Measurements from ENCODE around the gene CNTD1. TPM values are rescaled to one million over a fixed set of nuclear protein-coding genes. Genes with fewer than 3 reads are reported as not detected.
"Not testable (repeated sequence)": the region's sequence is repeated elsewhere in the genome, so short reads cannot be mapped to it uniquely, and the experiment has no call there.

Gene CNTD1
- total RNA-seq, 1 donor: 0.54 TPM

DNA sequence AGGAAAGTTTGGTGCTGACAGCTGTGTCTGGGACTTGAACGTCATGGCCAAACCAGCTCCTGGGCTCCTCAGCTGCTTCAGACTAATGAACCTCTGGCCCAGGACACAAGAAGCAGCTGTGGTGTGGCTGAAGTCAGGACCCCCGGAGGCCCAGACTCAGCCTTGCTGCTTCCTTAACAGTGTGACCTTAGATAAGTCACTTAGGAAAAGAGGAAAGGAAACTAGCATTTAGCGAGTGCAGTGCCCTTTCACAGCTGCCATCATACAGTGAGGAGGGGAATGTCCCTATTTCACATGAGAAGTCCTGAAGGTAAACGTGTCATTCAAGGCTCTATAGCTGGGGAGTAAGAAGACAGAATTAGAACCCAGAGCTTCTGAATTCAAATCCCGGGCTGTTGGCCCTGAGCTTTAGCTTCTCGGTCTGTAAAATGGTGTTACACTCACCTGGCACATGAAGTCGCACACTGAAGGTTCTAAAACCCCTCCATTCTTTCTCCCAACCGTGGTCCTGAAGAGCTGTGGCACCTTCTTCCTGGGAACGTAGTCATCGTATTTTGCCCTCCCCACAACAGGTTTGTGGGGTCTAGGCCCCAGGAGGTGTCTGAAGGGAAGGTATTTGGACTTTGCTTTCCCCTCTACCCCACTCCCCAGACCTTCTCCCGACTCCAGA, 38.5 kb upstream of the CNTD1 start:
- no peak for DNase-seq (ENCODE audit: low read depth)

DNA sequence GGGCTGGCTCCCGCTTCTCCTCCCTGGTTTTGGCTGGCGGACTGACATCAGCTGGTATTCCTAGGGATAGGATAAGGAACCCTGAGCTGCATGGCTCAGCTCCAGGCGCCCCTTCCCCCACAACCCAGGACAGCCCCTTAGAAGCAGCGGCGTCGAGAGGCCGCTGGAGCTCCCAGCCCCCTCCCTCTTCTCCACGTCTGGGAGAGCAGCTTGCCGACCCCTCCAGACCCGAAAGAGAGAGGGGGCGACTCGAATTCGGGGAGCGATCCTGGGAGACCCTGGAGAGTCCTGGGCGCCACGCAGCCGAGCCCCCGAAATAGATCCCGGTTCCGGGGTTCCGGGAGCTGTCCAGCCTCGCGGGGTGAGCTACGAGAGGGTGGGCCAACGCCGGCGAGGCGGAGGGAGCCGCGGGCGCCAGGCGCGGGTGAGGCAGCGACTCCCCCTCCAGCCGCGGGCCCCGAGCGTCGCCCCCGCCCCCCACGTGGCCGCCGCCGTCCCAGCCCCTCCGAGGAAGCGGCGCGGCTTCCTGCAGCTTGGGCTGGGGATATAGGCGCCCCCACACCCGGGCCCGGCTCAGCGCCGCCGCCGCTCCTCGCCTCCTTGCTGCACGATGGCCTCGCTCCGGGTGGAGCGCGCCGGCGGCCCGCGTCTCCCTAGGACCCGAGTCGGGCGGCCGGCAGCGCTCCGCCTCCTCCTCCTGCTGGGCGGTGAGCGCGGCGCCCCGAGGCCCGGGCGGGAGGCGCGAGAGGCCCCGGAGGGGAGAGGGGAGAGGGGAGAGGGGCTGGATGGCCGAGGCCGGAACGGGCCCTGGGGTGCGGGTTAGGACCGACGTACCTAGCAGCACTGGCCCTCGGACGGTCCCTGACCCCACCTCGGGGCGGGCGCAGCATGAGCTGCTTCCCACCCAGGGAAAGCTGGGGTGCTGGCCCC, 37.7 kb upstream of the CNTD1 start, which contains the start of gene RAMP2:
Gene RAMP2 (plus strand): TSS at position 576 of the 930 bp plus-strand sequence. CDS start 35 bp downstream, at position 611.
- peak within 1 kb of the TSS; percentile 50 for H3K4me3 ChIP-seq (ENCODE audit: low read depth, low read length)
- DNase-seq (ENCODE audit: low read depth): no peak
- TF ChIP-seq, protein P1, sequence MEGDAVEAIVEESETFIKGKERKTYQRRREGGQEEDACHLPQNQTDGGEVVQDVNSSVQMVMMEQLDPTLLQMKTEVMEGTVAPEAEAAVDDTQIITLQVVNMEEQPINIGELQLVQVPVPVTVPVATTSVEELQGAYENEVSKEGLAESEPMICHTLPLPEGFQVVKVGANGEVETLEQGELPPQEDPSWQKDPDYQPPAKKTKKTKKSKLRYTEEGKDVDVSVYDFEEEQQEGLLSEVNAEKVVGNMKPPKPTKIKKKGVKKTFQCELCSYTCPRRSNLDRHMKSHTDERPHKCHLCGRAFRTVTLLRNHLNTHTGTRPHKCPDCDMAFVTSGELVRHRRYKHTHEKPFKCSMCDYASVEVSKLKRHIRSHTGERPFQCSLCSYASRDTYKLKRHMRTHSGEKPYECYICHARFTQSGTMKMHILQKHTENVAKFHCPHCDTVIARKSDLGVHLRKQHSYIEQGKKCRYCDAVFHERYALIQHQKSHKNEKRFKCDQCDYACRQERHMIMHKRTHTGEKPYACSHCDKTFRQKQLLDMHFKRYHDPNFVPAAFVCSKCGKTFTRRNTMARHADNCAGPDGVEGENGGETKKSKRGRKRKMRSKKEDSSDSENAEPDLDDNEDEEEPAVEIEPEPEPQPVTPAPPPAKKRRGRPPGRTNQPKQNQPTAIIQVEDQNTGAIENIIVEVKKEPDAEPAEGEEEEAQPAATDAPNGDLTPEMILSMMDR (IDR thresholded peaks at IDR 0.05; ENCODE audit: insufficient read depth, low read length): no peak

More for the DNA sequence above, 38.5 kb upstream of the CNTD1 start:
- H3K4me3 ChIP-seq (ENCODE audit: low read depth, low read length): no peak overlapping the region
- TF ChIP-seq, protein P1 (IDR thresholded peaks at IDR 0.05; ENCODE audit: insufficient read depth, low read length): no peak

DNA sequence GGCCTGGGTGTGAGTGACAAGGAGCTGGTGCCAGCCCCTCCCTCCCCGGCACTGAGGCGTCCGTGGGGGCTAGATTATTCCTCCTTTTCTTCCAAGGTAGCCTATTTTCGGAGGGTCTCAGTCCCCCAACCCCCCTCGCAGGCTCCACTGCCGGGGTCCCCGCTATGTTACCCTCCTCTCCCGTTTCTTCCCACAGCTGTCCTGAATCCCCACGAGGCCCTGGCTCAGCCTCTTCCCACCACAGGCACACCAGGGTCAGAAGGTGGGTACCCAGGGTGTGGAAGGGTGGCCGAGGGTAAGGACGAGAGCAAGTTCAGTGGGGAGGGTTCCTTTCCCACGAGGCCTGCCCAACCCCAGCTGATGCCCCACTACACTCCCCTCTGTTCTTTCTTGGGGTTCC, 37.0 kb upstream of the CNTD1 start:
- H3K4me3 ChIP-seq (ENCODE audit: low read depth, low read length): peak overlapping the region; percentile 50
- TF ChIP-seq, protein P1 (IDR thresholded peaks at IDR 0.05; ENCODE audit: insufficient read depth, low read length): no peak
- no peak for DNase-seq (ENCODE audit: low read depth)

DNA sequence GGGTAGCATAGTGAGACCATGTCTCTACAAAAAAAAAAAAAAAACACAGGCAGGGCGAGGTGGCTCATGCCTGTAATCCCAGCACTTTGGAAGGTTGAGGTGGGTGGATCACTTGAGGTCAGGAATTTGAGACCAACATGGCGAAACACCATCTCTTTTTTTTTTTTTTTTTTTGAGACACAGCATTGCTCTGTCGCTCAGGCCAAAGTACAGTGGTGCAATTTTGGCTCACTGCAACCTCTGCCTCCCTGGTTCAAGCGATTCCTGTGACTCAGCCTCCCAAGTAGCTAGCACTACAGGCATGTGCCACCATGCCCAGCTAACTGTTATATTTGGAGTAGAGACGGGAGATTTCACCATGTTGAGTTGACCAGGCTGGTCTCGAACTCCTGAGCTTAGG, 32.5 kb upstream of the CNTD1 start:
- TF ChIP-seq, protein P1 (IDR thresholded peaks at IDR 0.05; ENCODE audit: insufficient read depth, low read length): no peak
- DNase-seq (ENCODE audit: low read depth): no peak
- H3K4me3 ChIP-seq (ENCODE audit: low read depth, low read length): no peak overlapping the region

DNA sequence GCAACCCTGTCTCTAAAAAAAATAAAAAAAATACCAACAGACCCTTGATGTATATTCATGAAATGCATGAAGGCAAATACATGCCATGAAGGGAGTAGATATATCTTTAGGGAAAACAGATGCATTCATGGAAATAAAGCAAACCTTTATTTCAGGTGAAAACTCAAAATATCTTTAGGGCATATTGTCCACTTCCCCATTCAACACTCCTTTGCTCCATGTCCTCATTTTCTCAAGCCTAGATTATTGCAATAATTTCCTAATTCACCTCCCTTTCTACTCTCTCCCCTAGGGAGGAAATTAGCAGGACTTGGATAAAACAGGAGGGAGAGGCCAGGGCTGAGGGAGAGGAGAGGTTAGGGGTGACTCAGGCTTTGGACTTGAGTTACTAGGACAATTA, 31.1 kb upstream of the CNTD1 start:
- no peak overlapping the region for H3K4me3 ChIP-seq (ENCODE audit: low read depth, low read length)
- TF ChIP-seq, protein P1 (IDR thresholded peaks at IDR 0.05; ENCODE audit: insufficient read depth, low read length): no peak
- DNase-seq (ENCODE audit: low read depth): no peak

DNA sequence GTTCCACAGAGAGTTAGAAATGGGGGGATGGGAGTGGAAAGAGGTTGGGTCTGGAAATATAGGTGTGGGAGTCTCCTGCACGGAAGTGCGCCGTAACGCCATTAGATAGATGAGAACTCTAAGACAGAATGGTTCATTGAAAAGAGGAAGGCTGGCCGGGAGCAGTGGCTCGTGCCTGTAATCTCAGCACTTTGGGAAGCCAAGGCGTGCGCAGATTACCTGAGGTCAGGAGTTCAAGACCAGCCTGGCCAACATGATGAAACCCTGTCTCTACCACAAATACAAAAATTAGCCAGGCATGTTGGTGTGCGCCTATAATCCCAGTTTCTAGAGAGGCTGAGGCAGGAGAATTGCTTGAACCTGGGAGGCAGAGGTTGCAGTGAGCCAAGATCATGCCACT, 30.7 kb upstream of the CNTD1 start:
- not testable (repeated sequence) for DNase-seq (ENCODE audit: low read depth); H3K4me3 ChIP-seq (ENCODE audit: low read depth, low read length)

DNA sequence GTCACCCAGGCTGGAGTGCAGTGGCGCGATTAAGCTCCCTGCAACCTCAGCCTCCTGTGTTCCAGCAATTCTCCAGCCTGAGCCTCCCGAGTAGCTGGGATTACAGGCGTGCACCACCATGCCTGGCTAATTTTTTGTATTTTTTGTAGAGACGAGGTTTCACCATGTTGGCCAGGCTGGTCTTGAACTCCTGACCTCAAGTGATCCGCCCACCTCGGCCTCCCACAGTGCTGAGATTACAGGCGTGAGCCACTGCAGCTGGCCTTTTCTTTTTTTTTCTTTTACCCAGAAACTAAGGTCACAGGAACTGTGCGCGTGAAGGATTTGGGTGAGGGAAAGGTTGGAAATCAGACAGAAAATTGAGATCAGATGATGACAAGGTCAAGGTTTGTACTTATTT, 28.7 kb upstream of the CNTD1 start:
- DNase-seq (ENCODE audit: low read depth); H3K4me3 ChIP-seq (ENCODE audit: low read depth, low read length): not testable (repeated sequence)

Data from fibroblast of the aortic adventitia (primary cell).